Sigmoid colon (tissue), 7 donors: ENCODE measurements around the gene XKR7. TPM values are rescaled to one million over a fixed set of nuclear protein-coding genes. Genes with fewer than 3 reads are reported as not detected.
"Not testable (repeated sequence)": the region's sequence is repeated elsewhere in the genome, so short reads cannot be mapped to it uniquely, and the experiment has no call there.

Experiments used
- DNase-seq: peaks from one replicate; pipeline ENCODE4 v3.0.0-alpha.2; 2019
- H3K27ac ChIP-seq, 4 donors: fragments of 200-600 bp; sonication (generic); one replicate each; pipeline ENCODE4 v1.5.1; 2016 to 2019; ENCODE audit warnings: mild to moderate bottlenecking in 1 of 4
- H3K27me3 ChIP-seq, 3 donors: fragments of 200-600 bp; sonication (generic); one replicate each; pipeline ENCODE4 v1.5.1; 2019; ENCODE audit warnings: mild to moderate bottlenecking in 1 of 3
- H3K36me3 ChIP-seq, 4 donors: fragments of 200-600 bp; sonication (generic); one replicate each; pipeline ENCODE4 v1.5.1; 2016 to 2019
- H3K4me1 ChIP-seq, 4 donors: fragments of 200-600 bp; sonication (generic); one replicate each; pipeline ENCODE4 v1.5.1; 2017 to 2019
- H3K4me3 ChIP-seq, 4 donors: fragments of 200-600 bp; sonication (generic); one replicate each; pipeline ENCODE4 v1.5.1; 2017 to 2019; ENCODE audit warnings: mild to moderate bottlenecking in 2 of 4, moderate library complexity in 1 of 4
- H3K9me3 ChIP-seq, 4 donors: fragments of 200-600 bp in 3 of 4; sonication (generic) in 3 of 4; one replicate each; pipeline versions ENCODE4 v1.5.1 to v1.6.1; 2013 to 2019
- EP300 ChIP-seq, 4 donors: sonication (generic); formaldehyde crosslinking; IDR thresholded peaks; one replicate each; pipeline ENCODE4 v1.6.1; 2017; ENCODE audit warnings: antibody characterized with exemption in 4 of 4
- POLR2A ChIP-seq, 2 donors: fragments of 450-650 bp; IDR thresholded peaks; one replicate each; pipeline ENCODE4 v1.6.1; 2016; ENCODE audit warnings: antibody characterized with exemption in 2 of 2, mild to moderate bottlenecking in 2 of 2, moderate library complexity in 2 of 2
- POLR2AphosphoS5 ChIP-seq, 4 donors: sonication (generic); formaldehyde crosslinking; IDR thresholded peaks; one replicate each; pipeline ENCODE4 v1.6.1; 2017; ENCODE audit warnings: antibody characterized with exemption in 4 of 4
- WGBS, 2 donors: extraction: QIAGEN DNeasy Blood & Tissue Kit; methylation state at CpG; one replicate each; pipeline ENCODE4 v1.1.7; 2013; 5-methylcytosine and 5-hydroxymethylcytosine counted together
- intact Hi-C: fragments of 100-400 bp; cut with DNase I; formaldehyde crosslinking; loops from one replicate; pipeline ENCODE4 v1.15.1; 2023
- polyA plus RNA-seq, 3 donors: library from polyadenylated mRNA; stranded (reverse); fragments of 200-250 nt; gene quantifications; one replicate each; pipeline ENCODE4 v1.2.3, GENCODE V29; 2013
- total RNA-seq, 4 donors: library from RNA; depleted of rRNA; stranded (reverse); fragments of >200 nt; gene quantifications; one replicate each; pipeline ENCODE4 v1.1.0, GENCODE V29; 2016
- TF ChIP-seq, protein P1 (sequence below), 4 experiments: fragments of 450-650 bp in 3 of 4; fragments of 200-600 bp in 1 of 4; IDR thresholded peaks; one replicate each; pipeline ENCODE4 v1.5.1; 2016 to 2019; ENCODE audit warnings: antibody characterized with exemption in 4 of 4, mild to moderate bottlenecking in 3 of 4, moderate library complexity in 2 of 4
- donor health status: healthy with polysubstance abuse.
- donor health status: Bipolar disorder and iron deficiency.
- donor health status: healthy.

The XKR7 gene
- total and polyA plus RNA-seq, 7 donors: under 0.01 to 0.15 (median 0.14) TPM; not detected in 4

DNA sequence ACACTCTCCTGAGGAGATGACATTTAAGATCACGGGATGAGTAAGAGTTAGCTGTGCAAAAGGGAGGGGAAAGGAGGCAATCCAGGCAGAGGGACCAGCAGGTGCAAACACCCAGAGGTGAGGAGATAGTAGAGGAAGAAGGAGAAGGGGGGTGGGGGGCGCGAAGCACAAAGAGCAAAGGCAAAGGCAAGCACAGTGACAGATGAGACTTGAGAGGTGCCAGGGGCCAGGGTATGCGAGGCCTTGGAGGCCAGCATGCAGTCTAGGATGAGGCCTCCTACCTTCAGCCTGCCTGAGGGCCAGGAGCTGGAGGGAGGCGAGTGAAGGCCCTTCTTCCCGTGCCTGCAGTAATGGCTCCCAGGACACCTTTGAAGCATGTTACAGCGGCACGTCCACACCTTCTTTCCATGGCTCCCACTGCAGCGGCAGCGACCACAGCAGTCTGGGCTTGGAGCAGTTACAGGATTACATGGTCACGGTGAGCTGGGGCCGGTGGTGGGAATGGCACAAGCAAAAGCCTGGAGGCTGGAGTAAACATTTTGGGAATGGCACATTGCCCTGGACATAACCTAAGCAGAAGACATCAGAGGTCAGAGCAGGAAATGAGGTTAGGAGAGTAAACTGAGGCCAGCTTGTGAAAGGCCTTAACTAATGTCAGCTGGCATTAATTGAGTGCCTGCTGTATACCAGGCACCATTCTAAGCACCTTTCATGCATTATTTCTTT, 60.9 kb downstream of the XKR7 start:
- H3K4me1 ChIP-seq: peaks cover 0 to 10% (median 8%) of the 10 kb centered on the region in 4 donors

DNA sequence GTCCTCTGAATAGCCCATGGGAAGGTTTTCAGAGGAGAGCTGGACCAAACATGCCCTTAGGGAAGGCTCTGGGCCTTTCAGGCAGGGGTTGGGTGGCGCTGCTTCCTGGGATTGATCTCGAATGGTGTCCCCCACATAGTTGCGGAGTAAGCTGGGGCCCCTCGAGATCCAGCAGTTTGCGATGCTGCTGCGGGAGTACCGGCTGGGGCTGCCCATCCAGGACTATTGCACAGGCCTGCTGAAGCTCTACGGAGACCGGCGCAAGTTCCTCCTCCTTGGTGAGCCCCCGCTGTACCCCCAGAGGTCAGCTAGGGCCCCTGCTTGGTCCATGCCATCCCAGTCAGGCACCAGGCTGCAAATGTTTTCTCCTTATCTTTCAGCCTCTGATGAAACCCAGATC, 61.6 kb downstream of the XKR7 start:
- no peak for TF ChIP-seq POLR2A (IDR thresholded peaks at IDR 0.05)
- TF ChIP-seq, protein P1, sequence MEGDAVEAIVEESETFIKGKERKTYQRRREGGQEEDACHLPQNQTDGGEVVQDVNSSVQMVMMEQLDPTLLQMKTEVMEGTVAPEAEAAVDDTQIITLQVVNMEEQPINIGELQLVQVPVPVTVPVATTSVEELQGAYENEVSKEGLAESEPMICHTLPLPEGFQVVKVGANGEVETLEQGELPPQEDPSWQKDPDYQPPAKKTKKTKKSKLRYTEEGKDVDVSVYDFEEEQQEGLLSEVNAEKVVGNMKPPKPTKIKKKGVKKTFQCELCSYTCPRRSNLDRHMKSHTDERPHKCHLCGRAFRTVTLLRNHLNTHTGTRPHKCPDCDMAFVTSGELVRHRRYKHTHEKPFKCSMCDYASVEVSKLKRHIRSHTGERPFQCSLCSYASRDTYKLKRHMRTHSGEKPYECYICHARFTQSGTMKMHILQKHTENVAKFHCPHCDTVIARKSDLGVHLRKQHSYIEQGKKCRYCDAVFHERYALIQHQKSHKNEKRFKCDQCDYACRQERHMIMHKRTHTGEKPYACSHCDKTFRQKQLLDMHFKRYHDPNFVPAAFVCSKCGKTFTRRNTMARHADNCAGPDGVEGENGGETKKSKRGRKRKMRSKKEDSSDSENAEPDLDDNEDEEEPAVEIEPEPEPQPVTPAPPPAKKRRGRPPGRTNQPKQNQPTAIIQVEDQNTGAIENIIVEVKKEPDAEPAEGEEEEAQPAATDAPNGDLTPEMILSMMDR (IDR thresholded peaks at IDR 0.05): no peak
- TF ChIP-seq POLR2AphosphoS5 (IDR thresholded peaks at IDR 0.05): no peak
- TF ChIP-seq EP300 (IDR thresholded peaks at IDR 0.05): no peak
- H3K27ac ChIP-seq: no peak overlapping the region
- peaks cover 0 to 10% (median 8%) of the 10 kb centered on the region in 4 donors for H3K4me1 ChIP-seq
- peaks cover 7 to 54% (median 25%) of the 10 kb centered on the region in 3 donors for H3K27me3 ChIP-seq
- no peak for DNase-seq
- H3K36me3 ChIP-seq: no peaks in the 10 kb centered on the region
- intact Hi-C loops: no loop called here
- no peak overlapping the region for H3K4me3 ChIP-seq
- 94% methylated on average over 11 of the region's 11 CpGs for WGBS, 2 donors
- no peaks in the 10 kb centered on the region for H3K9me3 ChIP-seq

More for the DNA sequence above, 60.9 kb downstream of the XKR7 start:
- no peaks in the 10 kb centered on the region for H3K36me3 ChIP-seq
- no peaks in the 10 kb centered on the region for H3K9me3 ChIP-seq
- intact Hi-C loops: no loop called here
- no peak overlapping the region for H3K27ac ChIP-seq
- no peak overlapping the region for H3K4me3 ChIP-seq
- DNase-seq: no peak
- 58 to 67% methylated on average over 12 of the region's 12 CpGs for WGBS, 2 donors
- TF ChIP-seq EP300 (IDR thresholded peaks at IDR 0.05): no peak
- TF ChIP-seq, protein P1 (IDR thresholded peaks at IDR 0.05): no peak
- TF ChIP-seq POLR2AphosphoS5 (IDR thresholded peaks at IDR 0.05): no peak
- no peak for TF ChIP-seq POLR2A (IDR thresholded peaks at IDR 0.05)
- H3K27me3 ChIP-seq: peaks cover 7 to 54% (median 20%) of the 10 kb centered on the region in 3 donors

DNA sequence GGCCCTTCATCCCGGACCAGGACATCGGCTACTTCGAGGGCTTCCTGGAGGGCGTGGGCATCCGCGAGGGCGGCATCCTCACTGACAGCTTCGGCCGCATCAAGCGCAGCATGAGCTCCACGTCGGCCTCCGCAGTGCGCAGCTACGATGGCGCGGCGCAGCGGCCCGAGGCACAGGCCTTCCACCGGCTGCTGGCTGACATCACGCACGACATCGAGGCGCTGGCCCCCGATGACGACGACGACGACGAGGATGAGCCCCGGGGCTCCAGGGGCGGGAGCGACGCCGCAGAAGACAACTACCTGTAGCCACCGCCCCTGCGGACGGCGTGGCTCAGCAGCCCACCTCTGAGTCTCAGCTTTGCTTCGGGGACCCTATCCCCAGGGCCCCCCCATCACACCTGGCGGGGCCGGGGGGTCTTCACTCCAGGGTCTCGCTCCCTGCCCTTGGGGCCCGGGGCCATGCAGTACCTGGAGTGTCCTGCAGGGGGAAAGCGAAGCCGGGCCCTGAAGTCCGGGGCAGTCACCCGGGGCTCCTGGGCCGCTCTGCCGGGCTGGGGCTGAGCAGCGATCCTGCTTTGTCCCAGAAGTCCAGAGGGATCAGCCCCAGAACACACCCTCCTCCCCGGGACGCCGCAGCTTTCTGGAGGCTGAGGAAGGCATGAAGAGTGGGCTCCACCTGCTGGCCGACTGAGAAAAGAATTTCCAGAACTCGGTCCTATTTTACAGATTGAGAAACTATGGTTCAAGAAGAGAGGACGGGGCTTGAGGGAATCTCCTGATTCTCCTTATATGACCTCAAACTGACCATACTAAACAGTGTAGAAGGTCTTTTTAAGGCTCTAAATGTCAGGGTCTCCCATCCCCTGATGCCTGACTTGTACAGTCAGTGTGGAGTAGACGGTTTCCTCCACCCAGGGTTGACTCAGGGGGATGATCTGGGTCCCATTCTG, 63.3 kb downstream of the XKR7 start:
- Histone ChIP-seq H3K4me3 (peak overlapping the region in 3 of 4 donors; percentile 14 to 33 (median 29)), H3K27ac (no peak overlapping the region), H3K9me3 (no peaks in the 10 kb centered on the region), H3K36me3 (no peaks in the 10 kb centered on the region), H3K27me3 (peaks cover 12 to 59% (median 35%) of the 10 kb centered on the region in 3 donors), H3K4me1 (peaks cover 0 to 10% (median 8%) of the 10 kb centered on the region in 4 donors)
- WGBS, 2 donors: 10 to 22% methylated on average over 59 of the region's 59 CpGs
- TF ChIP-seq POLR2AphosphoS5 (IDR thresholded peaks at IDR 0.05) (no peak), POLR2A (IDR thresholded peaks at IDR 0.05) (no peak)
- TF ChIP-seq, protein P1 (IDR thresholded peaks at IDR 0.05): peak; percentile 66 to 84 (median 80)
- peak; percentile 84 for DNase-seq
- intact Hi-C loops: loop anchor here (1.0 to 5.0 kb wide), 2 partner anchors 179 to 209 kb away; no protein-coding TSS in a partner anchor

DNA sequence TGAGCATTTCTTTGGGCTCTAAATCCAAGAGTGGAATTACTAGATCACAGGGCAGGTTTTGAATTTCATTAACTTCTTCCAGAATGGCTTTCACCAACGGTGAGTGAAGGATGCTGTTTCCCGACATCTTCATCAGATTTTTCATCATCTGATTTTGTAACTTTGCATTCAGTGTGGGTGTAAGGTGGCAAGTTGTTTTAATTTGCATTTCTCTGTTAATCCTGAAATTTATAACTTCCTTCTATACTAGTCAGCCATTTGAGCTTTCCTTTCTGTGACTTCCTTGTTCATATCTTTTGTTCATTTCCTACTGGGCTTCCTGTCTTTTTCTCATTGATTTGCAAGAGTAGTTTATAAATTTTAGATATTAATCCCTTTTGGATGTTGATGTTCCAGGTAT, 65.4 kb downstream of the XKR7 start:
- Histone ChIP-seq H3K9me3 (no peaks in the 10 kb centered on the region), H3K4me3 (no peak overlapping the region), H3K36me3 (no peaks in the 10 kb centered on the region), H3K4me1 (peaks cover 0 to 10% (median 8%) of the 10 kb centered on the region in 4 donors), H3K27me3 (peaks cover 10 to 72% (median 39%) of the 10 kb centered on the region in 3 donors), H3K27ac (no peak overlapping the region)
- DNase-seq: no peak
- no peak for TF ChIP-seq EP300 (IDR thresholded peaks at IDR 0.05)
- TF ChIP-seq, protein P1 (IDR thresholded peaks at IDR 0.05): no peak
- no peak for TF ChIP-seq POLR2A (IDR thresholded peaks at IDR 0.05)
- no peak for TF ChIP-seq POLR2AphosphoS5 (IDR thresholded peaks at IDR 0.05)
- WGBS, 2 donors: 63% methylated on average over 2 of the region's 2 CpGs
- intact Hi-C loops: loop anchor here (5.0 kb wide), 1 partner anchor 181 kb away; no protein-coding TSS in a partner anchor

DNA sequence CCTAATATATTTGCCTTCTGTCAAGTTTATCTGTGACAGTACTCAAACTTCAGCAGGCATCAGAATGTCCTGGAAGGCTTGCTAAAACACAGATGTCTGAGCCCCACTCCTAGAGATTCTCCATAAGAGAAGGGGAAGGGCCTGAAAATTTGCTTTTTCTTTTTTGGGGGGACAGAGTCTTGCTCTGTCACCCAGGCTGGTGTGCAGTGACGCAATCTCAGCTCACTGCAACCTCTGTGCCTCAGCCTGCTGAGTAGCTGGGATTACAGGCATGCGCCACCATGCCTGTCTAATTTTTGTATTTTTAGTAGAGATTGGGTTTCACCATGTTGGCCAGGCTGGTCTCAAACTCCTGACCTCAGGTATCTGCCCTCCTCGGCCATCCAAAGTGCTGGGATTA, 65.8 kb downstream of the XKR7 start:
- not testable (repeated sequence) for DNase-seq, H3K36me3 ChIP-seq, H3K27ac ChIP-seq, H3K9me3 ChIP-seq, H3K4me3 ChIP-seq
- Histone ChIP-seq H3K4me1 (peaks cover 0 to 10% (median 8%) of the 10 kb centered on the region in 4 donors), H3K27me3 (peaks cover 10 to 76% (median 39%) of the 10 kb centered on the region in 3 donors)
- WGBS, 2 donors: 83 to 87% methylated on average over 3 of the region's 3 CpGs
- intact Hi-C loops: loop anchor here (5.0 kb wide), 1 partner anchor 181 kb away; no protein-coding TSS in a partner anchor
